Cardiac fibroblast (primary cell): Measurements from ENCODE around the gene SCNM1.

ENCODE experiments used
- DNase-seq, 2 donors: peaks; one replicate each; pipeline versions ENCODE4 v3.0.0 to v3.0.0-alpha.2; 2010; ENCODE audit warnings: low read depth in 2 of 2
- H3K4me3 ChIP-seq, 2 donors: replicated peaks in 1 of 2; 1 replicate in 1 of 2; 2 replicates in 1 of 2; pipeline ENCODE4 v1.5.1; 2011; ENCODE audit warnings: low read depth in 2 of 2, low read length in 2 of 2, mild to moderate bottlenecking in 2 of 2, moderate library complexity in 1 of 2
- TF ChIP-seq, protein P1 (sequence below): IDR thresholded peaks from one replicate; pipeline ENCODE4 v1.5.1; 2011; ENCODE audit warnings: low read depth, mild to moderate bottlenecking, low read length, inconsistent platforms

The SCNM1 gene

DNA sequence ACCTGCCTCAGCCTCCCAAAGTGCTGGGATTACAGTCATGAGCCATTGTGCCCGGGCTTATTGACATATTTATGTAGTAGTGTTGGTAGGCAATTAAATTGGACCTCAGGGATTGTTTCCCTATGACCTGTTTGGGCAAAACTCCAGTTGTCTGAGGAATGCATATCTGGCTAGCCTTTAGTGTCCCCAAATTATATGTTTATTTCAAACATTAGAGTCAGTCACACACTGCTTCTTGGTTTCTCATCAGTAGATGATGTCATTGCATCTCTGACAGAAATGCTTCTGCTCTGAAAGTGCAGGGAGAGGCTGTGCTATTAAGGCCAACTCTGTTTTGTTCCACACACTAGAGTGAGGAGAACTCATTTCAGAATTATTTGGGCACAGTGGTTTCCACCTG, 44.9 kb downstream of the SCNM1 start:
- TF ChIP-seq, protein P1, sequence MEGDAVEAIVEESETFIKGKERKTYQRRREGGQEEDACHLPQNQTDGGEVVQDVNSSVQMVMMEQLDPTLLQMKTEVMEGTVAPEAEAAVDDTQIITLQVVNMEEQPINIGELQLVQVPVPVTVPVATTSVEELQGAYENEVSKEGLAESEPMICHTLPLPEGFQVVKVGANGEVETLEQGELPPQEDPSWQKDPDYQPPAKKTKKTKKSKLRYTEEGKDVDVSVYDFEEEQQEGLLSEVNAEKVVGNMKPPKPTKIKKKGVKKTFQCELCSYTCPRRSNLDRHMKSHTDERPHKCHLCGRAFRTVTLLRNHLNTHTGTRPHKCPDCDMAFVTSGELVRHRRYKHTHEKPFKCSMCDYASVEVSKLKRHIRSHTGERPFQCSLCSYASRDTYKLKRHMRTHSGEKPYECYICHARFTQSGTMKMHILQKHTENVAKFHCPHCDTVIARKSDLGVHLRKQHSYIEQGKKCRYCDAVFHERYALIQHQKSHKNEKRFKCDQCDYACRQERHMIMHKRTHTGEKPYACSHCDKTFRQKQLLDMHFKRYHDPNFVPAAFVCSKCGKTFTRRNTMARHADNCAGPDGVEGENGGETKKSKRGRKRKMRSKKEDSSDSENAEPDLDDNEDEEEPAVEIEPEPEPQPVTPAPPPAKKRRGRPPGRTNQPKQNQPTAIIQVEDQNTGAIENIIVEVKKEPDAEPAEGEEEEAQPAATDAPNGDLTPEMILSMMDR: no peak
- H3K4me3 ChIP-seq: no peak overlapping the region
- peak in 1 of 2 donors; percentile 35 for DNase-seq

DNA sequence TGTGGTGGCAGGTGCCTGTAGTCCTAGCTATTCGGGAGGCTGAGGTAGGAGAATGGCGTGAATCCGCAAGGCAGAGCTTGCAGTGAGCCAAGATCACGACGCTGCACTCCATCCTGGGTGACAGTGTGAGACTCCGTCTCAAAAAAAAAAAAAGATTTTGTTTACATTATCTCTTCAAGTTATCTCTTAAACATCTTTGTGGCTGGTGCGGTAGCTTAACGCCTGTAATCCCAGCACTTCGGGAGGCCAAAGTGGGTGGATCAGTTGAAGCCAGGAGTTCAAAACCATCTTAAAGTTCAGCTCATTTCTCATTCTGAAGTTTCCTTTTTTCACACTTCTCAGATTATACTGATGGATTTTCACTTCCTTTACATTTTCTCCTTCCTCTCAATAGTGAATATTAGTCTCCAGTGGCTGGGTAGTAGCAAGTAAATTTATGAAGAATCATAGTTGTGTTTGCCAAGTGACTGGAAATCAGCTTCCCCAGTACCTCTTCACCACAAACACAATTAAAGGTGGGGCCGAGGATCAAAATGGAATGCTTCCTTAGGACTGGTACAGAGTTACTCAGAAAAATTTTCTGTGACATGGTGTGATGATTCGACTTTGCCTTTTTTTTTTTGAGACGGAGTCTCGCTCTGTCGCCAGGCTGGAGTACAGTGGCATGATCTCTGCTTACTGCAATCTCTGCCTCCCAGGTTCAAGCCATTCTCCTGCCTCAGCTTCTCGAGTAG, 46.2 kb downstream of the SCNM1 start:
- H3K4me3 ChIP-seq: no peak overlapping the region
- DNase-seq: peak in 1 of 2 donors; percentile 51
- TF ChIP-seq, protein P1: no peak

DNA sequence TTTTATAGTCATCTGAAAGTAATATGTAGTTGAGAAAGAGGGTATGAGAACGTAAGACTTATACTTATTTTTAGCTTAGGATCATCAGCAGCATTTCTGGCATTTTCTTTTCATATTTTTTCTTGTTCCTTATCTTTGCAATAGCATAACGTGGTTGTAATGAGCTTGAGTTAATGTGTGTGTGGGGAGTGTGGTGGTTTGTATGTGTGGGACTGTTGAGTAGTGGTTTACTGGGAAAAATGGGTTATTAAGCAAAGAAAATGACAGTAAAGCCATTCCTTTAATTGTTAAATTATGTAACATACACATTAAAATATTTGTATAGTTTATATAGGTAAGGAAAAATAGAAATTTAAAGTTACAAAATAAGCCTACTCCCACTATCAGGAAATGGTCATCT, 47.6 kb downstream of the SCNM1 start:
- peak in 1 of 2 donors; percentile 42 for DNase-seq
- TF ChIP-seq, protein P1: no peak
- H3K4me3 ChIP-seq: no peak overlapping the region
